GM12892 (cell line): ENCODE measurements around the gene KIAA0753.

ENCODE experiments used
- POLR2A ChIP-seq: IDR thresholded peaks from 2 replicates; pipeline ENCODE4 v1.6.1; 2011; ENCODE audit warnings: low read depth, low read length, control low read depth
- TAF1 ChIP-seq: IDR thresholded peaks from 2 replicates; pipeline ENCODE4 v1.6.1; 2011; ENCODE audit warnings: low read depth, mild to moderate bottlenecking, control low read depth, low read length, borderline replicate concordance

GRCh38 chr17:6666077-6666521, 25.6 kb upstream of the KIAA0753 start:
- TF ChIP-seq POLR2A (no peak), TAF1 (no peak)
